Pancreas (tissue), 10 donors: ENCODE data around the gene CEP131. TPM values are rescaled to one million over a fixed set of nuclear protein-coding genes. Genes with fewer than 3 reads are reported as not detected.

Experiments used
- ATAC-seq, 4 donors: fragments of 200-7000 bp; cut with Tn5 transposase; one replicate each; pipeline versions ENCODE4 v1.8.0 to v1.9.1; 2020; ENCODE audit warnings: mild to moderate bottlenecking in 4 of 4, moderate library complexity in 4 of 4
- DNase-seq, 6 donors: peaks; one replicate each; pipeline ENCODE4 v3.0.0-alpha.2; 2020
- FAIRE-seq: peaks from 2 replicates; lab custom pipeline; 2012; peaks lifted over from hg19 to GRCh38; lab: Jason Lieb, UNC
- H3K27ac ChIP-seq, 4 donors: fragments of 200-600 bp; sonication (generic); 1 replicate in 3 of 4; 2 replicates in 1 of 4; pipeline versions ENCODE4 v1.5.0 to v1.8.0; 2020
- H3K27me3 ChIP-seq, 4 donors: fragments of 200-600 bp; one replicate each; pipeline ENCODE4 v1.8.0; 2021
- H3K36me3 ChIP-seq, 3 donors: fragments of 200-600 bp; sonication (generic) in 1 of 3; one replicate each; pipeline versions ENCODE4 v1.5.0 to v1.8.0; 2020 to 2021
- H3K4me1 ChIP-seq, 3 donors: fragments of 200-600 bp; one replicate each; pipeline ENCODE4 v1.8.0; 2021
- H3K4me3 ChIP-seq, 4 donors: fragments of 200-600 bp; sonication (generic) in 2 of 4; one replicate each; pipeline versions ENCODE4 v1.5.0 to v1.8.0; 2020 to 2021
- H3K9me3 ChIP-seq, 4 donors: fragments of 200-600 bp; one replicate each; pipeline ENCODE4 v1.8.0; 2021
- CTCF ChIP-seq, 4 donors: fragments of 200-600 bp; sonication (generic) in 3 of 4; IDR thresholded peaks; one replicate each; pipeline versions ENCODE4 v1.5.0 to v1.8.0; 2021; ENCODE audit warnings: antibody characterized with exemption in 4 of 4
- WGBS, 2 donors: extraction: QIAGEN DNeasy Blood & Tissue Kit; methylation state at CpG; one replicate each; pipeline ENCODE4 v1.1.7; 2013; 5-methylcytosine and 5-hydroxymethylcytosine counted together
- intact Hi-C, 3 donors: fragments of 100-400 bp; cut with DNase I; formaldehyde crosslinking; loops; one replicate each; pipeline versions ENCODE4 v1.11.1 to v1.14.2; 2022
- polyA plus RNA-seq, 2 donors: library from polyadenylated mRNA; stranded (reverse); fragments of 200-250 nt; gene quantifications; one replicate each; pipeline ENCODE4 v1.2.3, GENCODE V29; 2013
- total RNA-seq, 6 donors: library from RNA; stranded (reverse); fragmentation: NEBNext Ultra II Directional in 4 of 6; extraction: Animal tissue kit (Norgen Biotek cat#: 25700) in 4 of 6; gene quantifications; one replicate each; pipeline versions ENCODE4 v1.2.1 to v1.2.4, GENCODE V29; 2021 to 2023
- donor health status: healthy with polysubstance abuse.
- donor health status: DM: no; HTN: no; CAD: no; lungs with moderate emphysema.
- donor health status: DM: no; HTN: no; CAD: no.
- donor health status: control.
- donor health status: control.
- donor health status: Bipolar disorder and iron deficiency.
- donor health status: DM: yes; HTN: yes; CAD: no.
- donor health status: DM: no; HTN: no; CAD: no.
- donor health status: DM: no; HTN: no; CAD: no.
- donor health status: DM: yes; HTN: yes; CAD: no.

Gene CEP131
- total and polyA plus RNA-seq, 8 donors, result 3.4 to 22.8 (median 4.6) TPM

GRCh38 chr17:81222620-81222905, 202 bp downstream of the CEP131 start:
- WGBS, 2 donors, result 0 to 1% methylated on average over 25 to 30 of the region's 30 CpGs
- no peak overlapping the region for H3K27ac ChIP-seq

GRCh38 chr17:81221842-81222619, 734 bp downstream of the CEP131 start:
- Histone ChIP-seq H3K27ac (no peak overlapping the region), H3K27me3 (no peaks in the 10 kb centered on the region), H3K4me3 (peak overlapping the region; percentile 54 to 90 (median 72)), H3K4me1 (peaks cover 0 to 11% (median 7%) of the 10 kb centered on the region in 3 donors), H3K9me3 (no peaks in the 10 kb centered on the region), H3K36me3 (no peaks in the 10 kb centered on the region)
- ATAC-seq (peak in 3 of 4 donors; percentile 3 to 11 (median 5)), DNase-seq (peak in 1 of 6 donors; percentile 75), FAIRE-seq (no peak)
- intact Hi-C loops, result no loop called here
- 6% methylated on average over 23 to 24 of the region's 24 CpGs for WGBS, 2 donors
- no peak for TF ChIP-seq CTCF (IDR thresholded peaks at IDR 0.05)

More at GRCh38 chr17:81222620-81222905, 202 bp downstream of the CEP131 start:
- Histone ChIP-seq H3K9me3 (no peaks in the 10 kb centered on the region), H3K36me3 (no peaks in the 10 kb centered on the region), H3K27me3 (no peaks in the 10 kb centered on the region), H3K4me3 (peak overlapping the region; percentile 54 to 90 (median 72)), H3K4me1 (peaks cover 0 to 11% (median 7%) of the 10 kb centered on the region in 3 donors)
- intact Hi-C loops, result no loop called here
- FAIRE-seq (no peak), ATAC-seq (peak in 2 of 4 donors; percentile 2 to 4), DNase-seq (no peak)
- no peak for TF ChIP-seq CTCF (IDR thresholded peaks at IDR 0.05)

- Histone ChIP-seq H3K4me1 (peaks cover 0 to 11% (median 7%) of the 10 kb centered on the region in 3 donors), H3K4me3 (peak overlapping the region in 2 of 4 donors; percentile 54 to 90), H3K36me3 (no peaks in the 10 kb centered on the region), H3K27me3 (no peaks in the 10 kb centered on the region), H3K9me3 (no peaks in the 10 kb centered on the region), H3K27ac (no peak overlapping the region)
- DNase-seq (no peak), ATAC-seq (no peak), FAIRE-seq (no peak)
- WGBS, 2 donors, result 50 to 51% methylated on average over 11 of the region's 11 CpGs
- intact Hi-C loops, result no loop called here
- no peak for TF ChIP-seq CTCF (IDR thresholded peaks at IDR 0.05)
Measured at GRCh38 chr17:81221371-81221841, 1.4 kb downstream of the CEP131 start.

- no peak for FAIRE-seq
- Histone ChIP-seq H3K9me3 (no peaks in the 10 kb centered on the region), H3K4me3 (no peak overlapping the region), H3K4me1 (peaks cover 0 to 11% (median 7%) of the 10 kb centered on the region in 3 donors), H3K36me3 (no peaks in the 10 kb centered on the region), H3K27me3 (no peaks in the 10 kb centered on the region), H3K27ac (no peak overlapping the region)
- ATAC-seq, result no peak
- WGBS, 2 donors, result 94 to 95% methylated on average over 24 of the region's 24 CpGs
- intact Hi-C loops, result no loop called here
- no peak for TF ChIP-seq CTCF (IDR thresholded peaks at IDR 0.05)
- DNase-seq, result peak in 1 of 6 donors; percentile 68
Measured at GRCh38 chr17:81219476-81220180, 3.1 kb downstream of the CEP131 start.
